HG03045 (cell line): Measurements from ENCODE around the gene NPBWR2.
"Not testable (repeated sequence)": the region's sequence is repeated elsewhere in the genome, so short reads cannot be mapped to it uniquely, and the experiment has no call there.

Experiments
- ATAC-seq: cut with Tn5 transposase; IDR thresholded peaks from one replicate; pipeline ENCODE4 v1.9.1; 2021; ENCODE audit warnings: mild to moderate bottlenecking, moderate library complexity; ENCODE audit not compliant: unreplicated experiment

The NPBWR2 gene

DNA sequence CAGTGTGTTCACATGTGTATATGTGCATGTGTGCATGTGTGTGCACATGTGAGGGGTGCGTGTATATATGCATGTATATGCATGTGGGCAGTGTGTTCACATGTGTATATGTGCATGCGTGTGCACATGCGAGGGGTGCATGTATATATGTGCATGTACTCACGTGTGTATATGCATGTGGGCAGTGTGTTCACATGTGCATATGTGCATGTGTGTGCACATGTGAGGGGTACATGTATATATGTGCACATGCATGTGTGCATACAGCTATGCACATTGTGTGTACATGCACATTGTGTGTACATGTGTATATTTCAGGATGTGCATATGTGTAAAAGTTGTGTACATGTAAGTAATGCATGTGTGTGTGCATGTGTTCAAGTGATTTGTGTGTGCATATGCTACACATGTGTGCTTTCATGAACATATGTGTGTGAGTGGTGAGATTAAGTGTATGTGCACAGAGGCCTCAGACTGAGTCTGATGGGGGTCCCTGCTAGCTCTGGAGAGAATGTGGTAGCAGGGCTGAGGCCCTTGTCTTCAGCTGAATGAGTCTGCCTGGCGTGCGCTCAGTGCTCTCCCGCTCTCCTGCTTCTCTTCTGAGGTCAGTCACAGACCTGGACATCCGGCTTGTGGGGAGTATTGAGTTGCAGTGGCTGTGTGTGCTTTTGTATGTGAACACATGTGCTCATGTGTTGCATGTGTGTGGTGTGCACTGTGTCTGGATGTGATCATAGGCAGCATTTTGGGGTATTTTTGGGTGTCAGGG lies 37.0 kb upstream of the NPBWR2 start:
- no peak for ATAC-seq

GRCh38 chr20:64143018-64143801 lies 35.8 kb upstream of the NPBWR2 start:
- ATAC-seq = no peak

DNA sequence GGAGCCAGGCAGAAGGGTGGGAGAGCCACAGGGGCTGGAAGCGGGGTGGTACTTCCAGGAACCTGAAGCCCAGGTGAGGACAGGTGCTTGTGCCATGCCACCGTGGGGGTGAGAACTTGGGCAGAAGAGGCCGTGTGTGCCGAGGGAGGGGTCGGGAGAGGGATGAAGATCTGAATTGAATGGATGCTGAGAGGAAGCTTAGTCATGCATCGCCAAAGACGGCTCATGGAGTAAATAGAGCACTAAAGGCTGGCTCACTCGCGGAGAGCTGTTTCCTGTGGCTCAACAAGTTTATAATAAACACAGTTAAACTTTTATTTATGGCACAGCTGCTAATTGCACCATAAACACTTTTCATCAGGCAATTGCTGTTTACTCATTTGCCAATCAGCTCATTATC lies 35.2 kb upstream of the NPBWR2 start:
- ATAC-seq = no peak

- no peak for ATAC-seq
Measured at GRCh38 chr20:64140956-64141355, 33.6 kb upstream of the NPBWR2 start.

DNA sequence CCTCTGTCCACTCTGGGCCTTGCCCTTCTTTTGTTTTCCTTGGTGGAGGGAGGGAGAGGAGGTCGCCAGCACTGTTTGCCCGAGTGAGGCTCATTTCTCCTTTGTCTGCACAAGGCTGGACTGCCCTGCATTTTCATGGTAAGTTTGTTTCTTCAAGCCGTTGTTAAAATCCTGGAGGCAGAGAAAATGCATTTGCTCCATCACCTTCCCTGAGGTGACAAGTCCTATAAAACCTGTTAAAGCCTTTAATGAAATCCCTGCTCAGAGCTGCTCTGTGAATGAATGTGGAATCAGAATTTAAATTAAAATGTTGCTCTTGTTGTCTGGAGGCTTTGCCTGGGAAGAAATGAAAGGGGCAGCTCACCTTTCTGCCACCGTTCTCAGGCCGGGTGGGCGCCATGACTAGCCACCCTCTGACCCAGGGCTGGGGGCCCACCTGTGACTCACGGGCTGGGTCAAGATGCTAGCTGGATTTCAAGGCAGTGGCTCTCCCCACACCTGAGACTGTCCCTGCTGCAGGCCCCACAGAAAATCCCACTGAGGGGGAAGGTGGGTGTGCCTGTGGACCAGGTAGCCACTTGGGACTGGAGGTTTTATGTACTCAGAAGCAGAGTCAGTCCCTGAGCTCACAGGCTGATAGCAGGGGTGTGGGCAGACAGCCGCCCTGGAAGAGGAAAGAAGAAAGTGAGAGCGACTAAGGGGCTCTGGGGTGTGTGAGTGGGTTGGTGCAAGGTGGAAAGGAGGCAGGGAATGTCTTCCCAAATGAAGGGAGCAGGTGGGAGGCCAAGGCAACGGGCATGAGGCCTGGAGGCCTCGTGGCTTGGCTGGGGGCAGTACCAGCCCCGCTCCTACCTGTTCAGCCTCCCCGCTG lies 32.9 kb upstream of the NPBWR2 start:
- ATAC-seq = no peak

- ATAC-seq = no peak
Measured at GRCh38 chr20:64139199-64140060, 32.1 kb upstream of the NPBWR2 start.

DNA sequence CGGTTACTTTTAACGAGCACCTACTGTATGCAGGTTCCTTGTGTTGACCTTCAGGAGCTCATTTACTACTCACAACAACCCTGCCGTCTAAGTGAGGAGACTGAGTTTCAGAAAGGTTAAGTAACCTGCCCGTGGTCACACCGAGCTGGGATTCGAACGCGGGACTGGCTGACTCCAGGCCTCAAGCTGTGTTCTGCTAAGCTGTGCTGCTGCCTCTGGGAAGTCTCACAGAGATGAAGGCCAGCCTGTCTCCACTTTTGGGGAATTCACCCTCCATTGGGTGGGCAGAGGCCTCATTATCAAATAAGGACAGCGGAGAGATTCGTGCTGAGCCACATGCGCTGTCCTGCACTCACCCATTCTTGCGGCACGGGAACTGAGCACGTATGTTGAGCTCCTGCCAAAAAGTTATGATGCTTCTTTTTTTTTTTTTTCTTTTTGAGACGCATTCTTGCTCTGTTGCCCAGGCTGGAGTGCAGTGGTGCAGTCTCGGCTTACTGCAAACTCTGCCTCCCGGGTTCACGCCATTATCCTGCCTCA lies 31.0 kb upstream of the NPBWR2 start:
- ATAC-seq = no peak

- ATAC-seq = no peak
Measured at GRCh38 chr20:64137598-64138031, 30.2 kb upstream of the NPBWR2 start.

DNA sequence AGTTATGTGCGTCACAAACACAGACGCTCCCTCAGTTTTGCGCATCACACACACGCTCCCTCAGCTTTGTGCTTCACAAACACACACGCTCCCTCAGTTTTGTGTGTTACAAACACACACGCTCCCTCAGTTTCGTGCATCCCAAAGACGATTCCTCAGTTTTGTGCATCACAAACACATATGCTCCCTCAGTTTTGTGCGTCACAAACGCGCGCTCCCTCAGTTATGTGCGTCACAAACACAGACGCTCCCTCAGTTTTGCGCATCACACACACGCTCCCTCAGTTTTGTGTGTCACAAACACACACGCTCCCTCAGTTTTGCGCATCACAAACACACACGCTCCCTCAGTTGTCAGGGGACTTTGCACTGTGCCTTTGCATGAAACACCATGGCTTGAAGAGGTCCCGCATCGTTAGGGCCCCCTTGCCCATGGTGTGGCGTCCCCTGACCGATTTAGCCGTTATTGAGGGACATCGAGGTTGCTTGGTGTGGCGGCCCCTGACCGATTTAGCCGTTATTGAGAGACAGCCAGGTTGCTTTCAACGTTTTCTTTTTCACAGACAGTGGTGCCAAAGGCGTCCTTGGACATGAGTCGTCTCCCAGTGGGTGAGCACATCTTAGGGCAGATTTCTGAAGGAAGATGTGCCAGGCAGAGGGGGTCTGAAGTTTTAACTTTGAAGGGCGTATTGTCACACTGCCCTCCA lies 28.8 kb upstream of the NPBWR2 start:
- no peak for ATAC-seq

DNA sequence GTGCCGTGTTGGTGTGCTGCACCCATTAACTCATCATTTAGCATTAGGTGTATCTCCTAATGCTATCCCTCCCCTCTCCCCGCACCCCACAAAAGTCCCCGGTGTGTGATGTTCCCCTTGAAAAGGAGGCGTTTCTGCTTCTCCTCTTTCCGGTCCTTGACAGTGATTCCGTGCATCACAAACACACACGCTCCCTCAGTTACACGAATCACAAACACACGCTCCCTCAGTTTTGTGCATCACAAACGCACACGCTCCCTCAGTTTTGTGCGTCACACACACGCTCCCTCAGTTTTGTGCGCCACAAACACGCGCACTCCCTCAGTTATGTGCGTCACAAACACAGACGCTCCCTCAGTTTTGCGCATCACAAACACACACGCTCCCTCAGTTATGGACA lies 27.4 kb upstream of the NPBWR2 start:
- ATAC-seq = not testable (repeated sequence)

DNA sequence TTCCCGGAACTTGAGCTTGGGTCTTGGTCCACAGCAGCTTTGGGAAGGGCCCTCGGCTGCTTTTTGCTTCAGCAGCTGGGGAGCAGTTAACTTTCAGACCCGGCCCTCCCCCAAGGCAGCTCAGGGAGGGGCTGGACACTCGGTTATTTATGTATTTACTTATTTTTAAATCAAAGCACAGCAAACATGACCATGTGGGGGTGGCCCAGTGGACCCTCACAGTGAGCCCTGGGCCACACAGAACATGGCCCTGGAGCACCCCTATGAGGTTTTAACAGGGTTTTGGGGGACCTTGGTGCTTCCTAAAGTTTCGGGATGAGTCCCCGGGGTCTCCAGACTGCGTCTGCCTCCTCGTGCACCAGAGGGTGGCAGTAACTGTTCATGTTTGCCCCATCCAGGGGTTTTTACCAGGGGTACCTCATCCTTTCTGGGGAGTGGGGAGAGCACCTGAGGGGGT lies 26.6 kb upstream of the NPBWR2 start:
- ATAC-seq = no peak

DNA sequence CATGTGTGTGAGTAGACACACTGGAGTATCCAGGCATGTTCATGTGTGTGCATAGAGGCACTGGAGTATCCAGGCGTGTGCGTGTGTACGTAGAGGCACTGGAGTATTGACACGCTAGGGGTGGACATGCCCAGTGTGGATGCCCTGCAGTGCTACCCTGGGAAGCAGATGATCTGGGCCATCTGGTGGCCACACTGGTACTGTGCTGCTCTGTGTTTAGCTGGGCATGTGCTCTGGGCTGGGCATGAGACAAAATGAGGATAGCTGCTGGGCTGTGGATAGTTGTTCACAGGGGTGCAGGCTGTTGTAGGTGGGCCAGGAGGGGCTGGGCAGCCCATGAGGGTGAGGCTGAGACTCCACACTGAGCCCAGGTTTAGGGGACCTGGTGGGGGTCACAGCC lies 24.0 kb upstream of the NPBWR2 start:
- ATAC-seq = no peak

DNA sequence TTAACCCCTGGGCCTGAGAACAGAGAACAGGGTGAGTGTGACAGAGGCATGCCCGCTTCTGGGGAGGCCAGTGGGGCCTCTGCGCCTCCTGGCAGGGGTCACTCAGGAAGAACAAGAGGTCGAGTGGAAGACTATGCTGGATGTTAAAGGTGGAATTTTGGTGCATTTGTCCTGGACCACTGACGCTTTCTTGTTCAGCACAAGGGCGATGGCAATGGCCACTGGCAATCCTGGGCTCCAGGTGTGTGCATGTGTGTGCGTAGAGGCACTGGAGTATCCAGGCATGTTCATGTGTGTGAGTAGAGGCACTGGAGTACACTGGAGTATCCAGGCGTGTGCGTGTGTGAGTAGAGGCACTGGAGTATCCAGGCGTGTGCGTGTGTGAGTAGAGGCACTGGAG lies 23.5 kb upstream of the NPBWR2 start:
- ATAC-seq = no peak

- no peak for ATAC-seq
Measured at GRCh38 chr20:64130271-64130670, 22.9 kb upstream of the NPBWR2 start.

DNA sequence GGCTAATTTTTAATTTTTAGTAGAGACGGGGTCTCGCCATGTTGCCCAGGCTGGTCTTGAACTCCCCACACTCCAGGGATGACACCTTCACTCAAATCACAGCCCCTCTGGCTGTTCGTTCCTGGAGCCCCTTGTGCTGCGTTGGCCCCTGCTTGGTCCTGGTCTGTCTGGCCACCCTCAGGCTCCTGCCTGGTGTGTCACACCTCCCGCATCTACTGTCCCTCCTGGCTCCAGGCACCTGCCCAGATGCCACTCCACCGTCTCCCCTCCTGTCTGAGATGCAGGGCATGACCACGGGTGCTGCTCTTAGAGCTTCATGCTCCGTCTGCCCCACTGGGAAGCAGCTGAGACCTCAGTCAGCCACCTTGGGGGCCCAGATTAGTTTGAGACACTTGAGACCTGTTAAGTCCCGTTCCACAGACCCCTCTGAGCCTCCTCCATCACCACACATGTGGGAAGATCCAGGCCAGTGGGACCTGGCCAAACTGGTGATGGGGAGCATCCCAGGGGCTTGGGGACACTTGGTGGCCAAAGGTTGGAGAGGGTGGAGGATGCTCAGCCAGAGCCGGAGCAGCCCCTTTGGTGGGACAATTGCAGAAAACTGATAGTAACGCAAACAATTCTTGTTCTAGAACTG lies 21.9 kb upstream of the NPBWR2 start:
- ATAC-seq = no peak

DNA sequence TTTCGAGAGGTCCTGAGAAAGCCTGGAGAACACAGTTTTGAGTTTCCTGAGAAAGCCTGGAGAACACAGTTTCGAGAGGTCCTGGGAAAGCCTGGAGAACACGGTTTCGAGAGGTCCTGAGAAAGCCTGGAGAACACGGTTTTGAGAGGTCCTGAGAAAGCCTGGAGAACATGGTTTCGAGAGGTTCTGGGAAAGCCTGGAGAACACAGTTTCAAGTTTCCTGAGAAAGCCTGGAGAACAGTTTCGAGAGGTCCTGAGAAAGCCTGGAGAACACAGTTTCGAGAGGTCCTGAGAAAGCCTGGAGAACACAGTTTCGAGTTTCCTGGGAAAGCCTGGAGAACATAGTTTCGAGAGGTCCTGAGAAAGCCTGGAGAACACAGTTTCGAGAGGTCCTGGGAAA lies 16.2 kb upstream of the NPBWR2 start:
- ATAC-seq = not testable (repeated sequence)

DNA sequence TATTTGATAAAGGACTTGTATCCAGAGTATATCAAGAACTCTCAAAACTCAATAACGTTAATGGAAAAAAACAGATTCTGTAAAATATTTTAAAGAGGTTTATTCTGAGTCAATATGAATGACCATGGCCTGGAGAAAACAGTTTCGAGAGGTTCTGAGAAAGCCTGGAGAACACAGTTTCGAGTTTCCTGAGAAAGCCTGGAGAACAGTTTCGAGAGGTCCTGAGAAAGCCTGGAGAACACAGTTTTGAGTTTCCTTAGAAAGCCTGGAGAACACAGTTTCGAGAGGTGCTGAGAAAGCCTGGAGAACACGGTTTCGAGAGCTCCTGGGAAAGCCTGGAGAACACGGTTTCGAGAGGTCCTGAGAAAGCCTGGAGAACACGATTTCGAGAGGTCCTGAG lies 15.6 kb upstream of the NPBWR2 start:
- ATAC-seq = not testable (repeated sequence)

DNA sequence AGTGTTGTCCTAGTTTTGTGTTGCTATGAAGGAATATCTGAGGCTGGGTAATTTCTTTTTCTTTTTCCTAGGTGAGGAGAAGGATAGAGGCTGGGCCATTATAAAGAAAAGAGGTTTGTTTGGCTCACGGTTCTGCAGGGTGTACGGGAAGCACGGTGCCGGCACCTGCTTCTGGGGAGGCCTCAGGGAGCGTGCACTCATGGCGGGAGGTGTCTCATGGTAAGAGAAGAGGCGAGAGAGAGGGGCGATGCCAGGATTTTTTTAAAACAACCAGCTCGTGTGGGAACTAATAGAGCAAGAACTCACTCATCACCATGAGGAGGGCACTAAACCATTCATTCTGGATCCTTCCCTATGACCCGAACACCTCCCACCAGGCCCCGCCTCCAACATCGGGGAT lies 14.2 kb upstream of the NPBWR2 start:
- no peak for ATAC-seq
